ENCODE measurements around the gene AGO1. TPM values are rescaled to one million over a fixed set of nuclear protein-coding genes. Genes with fewer than 3 reads are reported as not detected.
A peak's percentile ranks its signal among the peaks of the same experiment; 100 is the strongest.

The AGO1 gene
- total and polyA plus RNA-seq, 7 donors = 3.0 to 26.3 (median 17.1) TPM

- no peaks in the 10 kb centered on the region for H3K27me3 ChIP-seq
- no peaks in the 10 kb centered on the region for H3K36me3 ChIP-seq
- H3K9me3 ChIP-seq = no peaks in the 10 kb centered on the region
- H3K4me1 ChIP-seq = peaks cover 0 to 44% (median 25%) of the 10 kb centered on the region in 4 donors
- TF ChIP-seq POLR2AphosphoS5 (IDR thresholded peaks at IDR 0.05) = peak in 1 of 4 donors; percentile 29
- TF ChIP-seq POLR2A (IDR thresholded peaks at IDR 0.05) = no peak
- H3K4me3 ChIP-seq = peak overlapping the region; percentile 88 to 92 (median 90)
- intact Hi-C loops (cut with DNase I) = loop anchor here (2.0 to 5.0 kb wide), 2 partner anchors 47 to 157 kb away; partner anchors contain the start of genes ADPRS and AGO1
- peak overlapping the region; percentile 96 to 100 (median 98) for H3K27ac ChIP-seq
- WGBS, 2 donors = 2% methylated on average over 15 of the region's 15 CpGs
- peak; percentile 83 for DNase-seq
These were observed 47.0 kb downstream of the AGO1 start for GRCh38 chr1:35929730-35930592.

GRCh38 chr1:35930593-35931445, 47.8 kb downstream of the AGO1 start, which contains the start of gene AGO3:
Gene AGO3 (plus strand): TSS chr1:35931105. CDS start chr1:35931427, 322 bp downstream.
- intact Hi-C loops (cut with DNase I) = loop anchor here (2.0 to 5.0 kb wide), 2 partner anchors 48 to 156 kb away; partner anchors contain the start of genes ADPRS and AGO1
- Histone ChIP-seq H3K9me3 (no peaks in the 10 kb centered on the region), H3K36me3 (no peaks in the 10 kb centered on the region), H3K4me1 (peaks cover 0 to 44% (median 23%) of the 10 kb centered on the region in 4 donors), H3K27me3 (no peaks in the 10 kb centered on the region), H3K27ac (peak within 1 kb of the TSS; percentile 96 to 100 (median 98)), H3K4me3 (peak within 1 kb of the TSS; percentile 88 to 92 (median 90))
- WGBS, 2 donors = 0 to 1% methylated on average over 112 of the region's 112 CpGs
- DNase-seq = peak; percentile 92
- TF ChIP-seq POLR2A (IDR thresholded peaks at IDR 0.05) (peak in 1 of 2 donors; percentile 25), EP300 (IDR thresholded peaks at IDR 0.05) (peak in 1 of 4 donors; percentile 9), POLR2AphosphoS5 (IDR thresholded peaks at IDR 0.05) (peak; percentile 58 to 84 (median 76)), CTCF (IDR thresholded peaks at IDR 0.05) (no peak)

GRCh38 chr1:35931446-35932157, 48.6 kb downstream of the AGO1 start:
- peaks cover 0 to 41% (median 22%) of the 10 kb centered on the region in 4 donors for H3K4me1 ChIP-seq
- H3K27ac ChIP-seq = peak overlapping the region; percentile 96 to 100 (median 98)
- DNase-seq = no peak
- peak overlapping the region; percentile 88 to 92 (median 90) for H3K4me3 ChIP-seq
- no peaks in the 10 kb centered on the region for H3K9me3 ChIP-seq
- intact Hi-C loops (cut with DNase I) = loop anchor here (2.0 to 5.0 kb wide), 2 partner anchors 49 to 156 kb away; partner anchors contain the start of genes ADPRS and AGO1
- TF ChIP-seq POLR2A (IDR thresholded peaks at IDR 0.05) = no peak
- TF ChIP-seq CTCF (IDR thresholded peaks at IDR 0.05) = no peak
- no peak for TF ChIP-seq EP300 (IDR thresholded peaks at IDR 0.05)
- no peak for TF ChIP-seq POLR2AphosphoS5 (IDR thresholded peaks at IDR 0.05)
- no peaks in the 10 kb centered on the region for H3K36me3 ChIP-seq
- no peaks in the 10 kb centered on the region for H3K27me3 ChIP-seq
- WGBS, 2 donors = 1% methylated on average over 28 of the region's 28 CpGs

GRCh38 chr1:35932158-35932636, 49.2 kb downstream of the AGO1 start:
- intact Hi-C loops (cut with DNase I) = loop anchor here (5.0 kb wide), 1 partner anchor 155 kb away; the partner anchor contains the start of gene ADPRS
- H3K4me1 ChIP-seq = peaks cover 0 to 41% (median 22%) of the 10 kb centered on the region in 4 donors
- peak overlapping the region; percentile 96 to 100 (median 98) for H3K27ac ChIP-seq
- TF ChIP-seq EP300 (IDR thresholded peaks at IDR 0.05) = no peak
- no peak for TF ChIP-seq POLR2AphosphoS5 (IDR thresholded peaks at IDR 0.05)
- TF ChIP-seq CTCF (IDR thresholded peaks at IDR 0.05) = no peak
- DNase-seq = no peak
- peak overlapping the region in 3 of 4 donors; percentile 88 to 90 (median 89) for H3K4me3 ChIP-seq
- 53 to 60% methylated on average over 7 of the region's 7 CpGs for whole genome bisulfite sequencing, 2 donors
- H3K27me3 ChIP-seq = no peaks in the 10 kb centered on the region
- H3K36me3 ChIP-seq = no peaks in the 10 kb centered on the region
- H3K9me3 ChIP-seq = no peaks in the 10 kb centered on the region
